K562 (cell line): ENCODE measurements around the gene NACC1. TPM values are rescaled to one million over a fixed set of nuclear protein-coding genes. Genes with fewer than 3 reads are reported as not detected.

Source experiments
- EGR1 ChIP-seq: fragments of 450-650 bp; conservative IDR thresholded peaks from 2 replicates; pipeline ENCODE4 v1.6.1; 2017; ENCODE audit warnings: mild to moderate bottlenecking
- EZH2 ChIP-seq: IDR thresholded peaks from 2 replicates; pipeline ENCODE4 v1.6.1; 2012; ENCODE audit warnings: low read depth, mild to moderate bottlenecking, inconsistent platforms, low read length, borderline replicate concordance
- FOXA1 ChIP-seq: fragments of 450-650 bp; IDR thresholded peaks from 2 replicates; pipeline ENCODE4 v1.6.1; 2016; ENCODE audit warnings: mild to moderate bottlenecking, borderline replicate concordance
- FOXP1 ChIP-seq: sonication (generic); formaldehyde crosslinking; IDR thresholded peaks from 2 replicates; pipeline ENCODE4 v1.8.0; 2022; ENCODE audit warnings: mild to moderate bottlenecking, missing genetic modification reagents
- MTA3 ChIP-seq: fragments of 450-650 bp; formaldehyde crosslinking; IDR thresholded peaks from 2 replicates; pipeline ENCODE4 v1.6.1; 2017; ENCODE audit warnings: mild to moderate bottlenecking, borderline replicate concordance
- NFATC3 ChIP-seq: fragments of 450-650 bp; IDR thresholded peaks from 2 replicates; pipeline ENCODE4 v1.6.1; 2017; ENCODE audit warnings: mild to moderate bottlenecking
- NFE2 ChIP-seq: IDR thresholded peaks from 2 replicates; pipeline ENCODE4 v1.6.1; 2014; ENCODE audit warnings: antibody characterized with exemption, low read depth
- NFRKB ChIP-seq: fragments of 450-650 bp; IDR thresholded peaks from 2 replicates; pipeline ENCODE4 v1.6.1; 2016; ENCODE audit warnings: low read depth
- NR4A1 ChIP-seq, 2 experiments: fragments of 250-450 bp in 1 of 2; fragments of 450-650 bp in 1 of 2; sonication (Bioruptor Pico) in 1 of 2; IDR thresholded peaks; 2 replicates each; pipeline versions ENCODE4 v1.4.0 to v1.6.1; 2016 to 2020; ENCODE audit warnings: mild to moderate bottlenecking in 2 of 2, missing compliant biosample characterization in 1 of 2, missing genetic modification characterization in 1 of 2, moderate library complexity in 1 of 2
- PCBP1 ChIP-seq: fragments of 200-400 bp; formaldehyde crosslinking; IDR thresholded peaks from 2 replicates; pipeline ENCODE4 v1.6.1; 2018; ENCODE audit warnings: mild to moderate bottlenecking, low read depth, low read length; ENCODE audit not compliant: poor library complexity, severe bottlenecking
- PYGO2 ChIP-seq: fragments of 450-650 bp; IDR thresholded peaks from 2 replicates; pipeline ENCODE4 v1.6.1; 2016; ENCODE audit warnings: mild to moderate bottlenecking, missing genetic modification characterization, moderate library complexity, missing compliant biosample characterization
- RBBP5 ChIP-seq: fragments of 200-600 bp; sonication (generic); IDR thresholded peaks from 2 replicates; pipeline ENCODE4 v1.6.1; 2012; ENCODE audit warnings: borderline replicate concordance, mild to moderate bottlenecking, low read length, control low read depth, inconsistent platforms; ENCODE audit not compliant: insufficient read depth, poor library complexity, severe bottlenecking
- SMARCC2 ChIP-seq: fragments of 450-650 bp; IDR thresholded peaks from 2 replicates; pipeline ENCODE4 v1.6.1; 2017; ENCODE audit warnings: antibody characterized with exemption, moderate library complexity, mild to moderate bottlenecking, low read depth
- SRSF9 ChIP-seq: fragments of 200-400 bp; formaldehyde crosslinking; IDR thresholded peaks from 2 replicates; pipeline ENCODE4 v1.6.1; 2017; ENCODE audit warnings: low read depth, low read length, borderline replicate concordance
- STAT5A ChIP-seq: IDR thresholded peaks from 2 replicates; pipeline ENCODE4 v1.6.1; 2012; ENCODE audit warnings: low read length, inconsistent platforms, borderline replicate concordance
- USF2 ChIP-seq: sonication (generic); formaldehyde crosslinking; IDR thresholded peaks from 2 replicates; pipeline ENCODE4 v1.5.0; 2020; ENCODE audit warnings: missing genetic modification reagents
- ZBTB5 ChIP-seq: fragments of 450-650 bp; IDR thresholded peaks from 2 replicates; pipeline ENCODE4 v1.6.1; 2017; ENCODE audit warnings: antibody characterized with exemption
- ZKSCAN3 ChIP-seq: fragments of 250-450 bp; sonication (Bioruptor Pico); IDR thresholded peaks from 2 replicates; pipeline ENCODE4 v1.4.0; 2020
- ZNF133 ChIP-seq: fragments of 250-450 bp; sonication (Bioruptor Pico); IDR thresholded peaks from 2 replicates; pipeline ENCODE4 v1.4.0; 2020; ENCODE audit warnings: mild to moderate bottlenecking
- ZNF224 ChIP-seq: sonication (generic); formaldehyde crosslinking; IDR thresholded peaks from 2 replicates; pipeline ENCODE4 v1.8.0; 2022; ENCODE audit warnings: mild to moderate bottlenecking, missing genetic modification reagents
- ZNF444 ChIP-seq: fragments of 250-450 bp; sonication (Bioruptor Pico); IDR thresholded peaks from 2 replicates; pipeline ENCODE4 v1.4.0; 2020; ENCODE audit warnings: mild to moderate bottlenecking, moderate library complexity
- ZNF586 ChIP-seq: fragments of 450-650 bp; formaldehyde crosslinking; conservative IDR thresholded peaks from 2 replicates; pipeline ENCODE4 v1.4.0; 2020; ENCODE audit warnings: mild to moderate bottlenecking, moderate library complexity
- ZZZ3 ChIP-seq: fragments of 450-650 bp; IDR thresholded peaks from 2 replicates; pipeline ENCODE4 v1.6.1; 2016; ENCODE audit warnings: antibody characterized with exemption, mild to moderate bottlenecking, moderate library complexity
- polyA plus RNA-seq, 8 experiments: library from polyadenylated mRNA; depleted of rRNA in 4 of 8; stranded (reverse) in 5 of 8; unstranded in 3 of 8; fragments of >200 nt; fragmentation: Nextera tagmentation in 2 of 8; fragmentation: Illumina TruSeq in 1 of 8; extraction: Ambion mirVana in 2 of 8; extraction: Trizol in 1 of 8; gene quantifications; 2 replicates each; pipeline versions ENCODE4 v1.2.1 to v1.2.3, GENCODE V29; 2011 to 2014; ENCODE audit warnings: inconsistent platforms in 1 of 8, missing spikeins in 1 of 8
- total RNA-seq, 7 experiments: library from RNA; depleted of rRNA in 6 of 7; stranded (reverse); fragments of >200 nt in 6 of 7; fragmentation: Illumina TruSeq in 2 of 7; extraction: Trizol in 2 of 7; gene quantifications; 2 replicates each; pipeline versions ENCODE4 v1.2.1 to v1.2.3, GENCODE V29; 2011 to 2021; ENCODE audit warnings: low replicate concordance in 1 of 7
- TF ChIP-seq, protein P1 (sequence below): fragments of 150-350 bp; IDR thresholded peaks from 2 replicates; pipeline ENCODE4 v1.6.1; 2014; ENCODE audit warnings: low read depth, mild to moderate bottlenecking, low read length, borderline replicate concordance

The NACC1 gene
- total and polyA plus RNA-seq, 9 of the 15 experiments (the other 6 are each of a cell fraction or from before 2014, with no cell fraction given) = 0.04 to 96.6 (median 25.8) TPM

DNA sequence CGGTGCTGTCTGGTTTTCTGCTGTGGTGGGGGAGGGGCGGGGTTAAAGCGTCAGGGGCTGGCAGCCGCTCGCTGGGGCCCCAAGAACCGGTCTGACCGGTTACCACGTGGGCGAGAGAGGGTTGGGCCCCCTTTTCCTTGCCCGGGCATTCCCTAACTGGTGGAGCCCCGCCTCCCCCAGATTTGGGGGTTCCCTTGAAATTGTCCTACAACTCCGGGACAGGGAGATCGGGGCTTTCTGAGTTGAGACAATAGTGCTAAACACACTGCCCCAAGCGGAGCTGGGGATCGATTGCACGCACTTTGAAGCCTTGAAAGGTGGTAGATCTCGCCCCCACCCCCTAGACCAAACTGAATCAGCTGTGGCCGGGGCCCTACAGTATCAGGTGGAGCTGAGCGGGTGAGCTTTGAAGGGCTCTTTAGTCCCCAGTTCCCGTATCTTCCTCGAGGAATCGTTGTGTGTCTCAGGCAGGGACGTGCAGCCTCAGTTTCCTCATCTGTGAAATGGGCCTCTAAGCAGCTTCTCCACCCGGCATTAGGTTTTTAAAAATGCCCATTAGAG is 36.9 kb downstream of the NACC1 start (continued):
- TF ChIP-seq NFE2 = no peak
- TF ChIP-seq EZH2 = no peak
- TF ChIP-seq SRSF9 = no peak
- no peak for TF ChIP-seq ZZZ3
- peak; percentile 97 for TF ChIP-seq MTA3
- TF ChIP-seq NFATC3 = no peak
- no peak for TF ChIP-seq FOXP1 (CRISPR knock-in tag)
- TF ChIP-seq EGR1 = no peak
- TF ChIP-seq PCBP1 = peak; percentile 96
- no peak; the same call in 1 of the 2 replicates for TF ChIP-seq STAT5A
- peak; percentile 30; the same call in 1 of the 2 replicates for TF ChIP-seq USF2 (CRISPR knock-in tag)
- TF ChIP-seq RBBP5 = no peak
- TF ChIP-seq ZKSCAN3 = no peak
- TF ChIP-seq NFRKB = no peak
- no peak for TF ChIP-seq NR4A1 (CRISPR knock-in tag; IDR thresholded peaks at IDR 0.05)
- TF ChIP-seq NR4A1 (tag; IDR thresholded peaks at IDR 0.05) = no peak
- TF ChIP-seq ZNF224 (CRISPR knock-in tag) = no peak
- TF ChIP-seq PYGO2 (tag) = no peak
- 0 out of 2 replicates have a peak, but pooled peaks have one; percentile 9 for TF ChIP-seq ZBTB5
- no peak for TF ChIP-seq ZNF444
- TF ChIP-seq, protein P1, sequence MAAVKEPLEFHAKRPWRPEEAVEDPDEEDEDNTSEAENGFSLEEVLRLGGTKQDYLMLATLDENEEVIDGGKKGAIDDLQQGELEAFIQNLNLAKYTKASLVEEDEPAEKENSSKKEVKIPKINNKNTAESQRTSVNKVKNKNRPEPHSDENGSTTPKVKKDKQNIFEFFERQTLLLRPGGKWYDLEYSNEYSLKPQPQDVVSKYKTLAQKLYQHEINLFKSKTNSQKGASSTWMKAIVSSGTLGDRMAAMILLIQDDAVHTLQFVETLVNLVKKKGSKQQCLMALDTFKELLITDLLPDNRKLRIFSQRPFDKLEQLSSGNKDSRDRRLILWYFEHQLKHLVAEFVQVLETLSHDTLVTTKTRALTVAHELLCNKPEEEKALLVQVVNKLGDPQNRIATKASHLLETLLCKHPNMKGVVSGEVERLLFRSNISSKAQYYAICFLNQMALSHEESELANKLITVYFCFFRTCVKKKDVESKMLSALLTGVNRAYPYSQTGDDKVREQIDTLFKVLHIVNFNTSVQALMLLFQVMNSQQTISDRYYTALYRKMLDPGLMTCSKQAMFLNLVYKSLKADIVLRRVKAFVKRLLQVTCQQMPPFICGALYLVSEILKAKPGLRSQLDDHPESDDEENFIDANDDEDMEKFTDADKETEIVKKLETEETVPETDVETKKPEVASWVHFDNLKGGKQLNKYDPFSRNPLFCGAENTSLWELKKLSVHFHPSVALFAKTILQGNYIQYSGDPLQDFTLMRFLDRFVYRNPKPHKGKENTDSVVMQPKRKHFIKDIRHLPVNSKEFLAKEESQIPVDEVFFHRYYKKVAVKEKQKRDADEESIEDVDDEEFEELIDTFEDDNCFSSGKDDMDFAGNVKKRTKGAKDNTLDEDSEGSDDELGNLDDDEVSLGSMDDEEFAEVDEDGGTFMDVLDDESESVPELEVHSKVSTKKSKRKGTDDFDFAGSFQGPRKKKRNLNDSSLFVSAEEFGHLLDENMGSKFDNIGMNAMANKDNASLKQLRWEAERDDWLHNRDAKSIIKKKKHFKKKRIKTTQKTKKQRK = peak; percentile 16; the same call in 1 of the 2 replicates
- TF ChIP-seq ZNF586 (CRISPR knock-in tag) = no peak
- no peak for TF ChIP-seq ZNF133
- no peak for TF ChIP-seq SMARCC2
- no peak for TF ChIP-seq FOXA1
